Measurements from ENCODE around the gene TNIP2.

- TF ChIP-seq MAX (IDR thresholded peaks at IDR 0.05) (no peak), CTCF (IDR thresholded peaks at IDR 0.05 in 2 of 3, conservative IDR thresholded peaks at IDR 0.05 in 1 of 3; ENCODE audit: borderline replicate concordance in 1 of 3, insufficient read depth in 1 of 3, low read depth in 2 of 3, low read length in 2 of 3) (no peak), POLR2A (IDR thresholded peaks at IDR 0.05; ENCODE audit: borderline replicate concordance, extremely low read depth, insufficient read depth, insufficient read length) (no peak), REST (IDR thresholded peaks at IDR 0.05; ENCODE audit: low read depth) (no peak), ATF3 (IDR thresholded peaks at IDR 0.05) (no peak), JUND (IDR thresholded peaks at IDR 0.05) (no peak), ZNF274 (IDR thresholded peaks at IDR 0.05; ENCODE audit: low read depth, low read length) (no peak), CEBPB (IDR thresholded peaks at IDR 0.05; ENCODE audit: low read depth) (no peak), RAD21 (IDR thresholded peaks at IDR 0.05; ENCODE audit: low read depth) (no peak)
These were observed 30.8 kb downstream of the TNIP2 start for GRCh38 chr4:2725380-2725779.

Measured in HCT116 (cell line).